HG03342 (cell line): ENCODE measurements around the gene GNB5.
"Not testable (repeated sequence)": the region's sequence is repeated elsewhere in the genome, so short reads cannot be mapped to it uniquely, and the experiment has no call there.

Source experiments
- ATAC-seq: cut with Tn5 transposase; IDR thresholded peaks from one replicate; pipeline ENCODE4 v1.9.1; 2021; ENCODE audit warnings: mild to moderate bottlenecking, moderate library complexity; ENCODE audit not compliant: unreplicated experiment

GNB5 gene

GRCh38 chr15:52171807-52172206 lies 19.4 kb downstream of the GNB5 start:
- ATAC-seq: no peak

GRCh38 chr15:52171386-52171785 lies 19.8 kb downstream of the GNB5 start:
- ATAC-seq: no peak

GRCh38 chr15:52170199-52170598 lies 21.0 kb downstream of the GNB5 start:
- ATAC-seq: not testable (repeated sequence)

GRCh38 chr15:52165494-52166131 lies 25.6 kb downstream of the GNB5 start:
- ATAC-seq: not testable (repeated sequence)

- no peak for ATAC-seq
Measured at GRCh38 chr15:52164631-52165265, 26.4 kb downstream of the GNB5 start.

- no peak for ATAC-seq
Measured at GRCh38 chr15:52163321-52164190, 27.6 kb downstream of the GNB5 start.

- no peak for ATAC-seq
Measured at GRCh38 chr15:52162876-52163275, 28.3 kb downstream of the GNB5 start.

GRCh38 chr15:52162260-52162659 lies 28.9 kb downstream of the GNB5 start:
- no peak for ATAC-seq

GRCh38 chr15:52161406-52161966 lies 29.7 kb downstream of the GNB5 start:
- ATAC-seq: no peak

GRCh38 chr15:52159645-52160044 lies 31.5 kb downstream of the GNB5 start:
- no peak for ATAC-seq

- no peak for ATAC-seq
Measured at GRCh38 chr15:52158084-52158765, 33.0 kb downstream of the GNB5 start.

- no peak for ATAC-seq
Measured at GRCh38 chr15:52155878-52156277, 35.3 kb downstream of the GNB5 start.

- no peak for ATAC-seq
Measured at GRCh38 chr15:52154896-52155865, 36.0 kb downstream of the GNB5 start.

- no peak for ATAC-seq
Measured at GRCh38 chr15:52153900-52154895, 37.0 kb downstream of the GNB5 start.

- ATAC-seq: no peak
Measured at GRCh38 chr15:52151353-52151752, 39.8 kb downstream of the GNB5 start.

- ATAC-seq: no peak
Measured at GRCh38 chr15:52150871-52151270, 40.3 kb downstream of the GNB5 start.

- no peak for ATAC-seq
Measured at GRCh38 chr15:52150043-52150825, 41.0 kb downstream of the GNB5 start.

GRCh38 chr15:52148403-52148802 lies 42.8 kb downstream of the GNB5 start:
- no peak for ATAC-seq
